ENCODE measurements around the gene HOOK2. TPM values are rescaled to one million over a fixed set of nuclear protein-coding genes. Genes with fewer than 3 reads are reported as not detected.
A peak's percentile ranks its signal among the peaks of the same experiment; 100 is the strongest.

HOOK2 gene
- total RNA-seq, 1 donor from 2014 or later: 30.3 TPM

GRCh38 chr19:12737835-12738351 lies 37.5 kb downstream of the HOOK2 start:
- Mint-ChIP-seq H3K36me3 (ENCODE audit: low read depth, unreplicated experiment) (peaks cover 20% of the 10 kb centered on the region), H3K4me3 (ENCODE audit: unreplicated experiment) (peak overlapping the region; percentile 100), H3K9me3 (ENCODE audit: unreplicated experiment) (no peaks in the 10 kb centered on the region), H3K27ac (ENCODE audit: unreplicated experiment) (peak overlapping the region; percentile 100), H3K27me3 (ENCODE audit: unreplicated experiment) (peaks cover 14% of the 10 kb centered on the region), H3K4me1 (ENCODE audit: unreplicated experiment) (peaks cover 22% of the 10 kb centered on the region)
- no peak for TF ChIP-seq CTCF (IDR thresholded peaks at IDR 0.05; ENCODE audit: unreplicated experiment)
- no peak for DNase-seq (ENCODE audit: low spot score)

GRCh38 chr19:12736995-12737834 lies 38.1 kb downstream of the HOOK2 start, which contains the start of gene GET3:
TSS of gene GET3 (plus strand) at chr19:12737497. CDS start at chr19:12737506, 9 bp downstream.
- H3K9me3 Mint-ChIP-seq (ENCODE audit: unreplicated experiment): no peaks in the 10 kb centered on the region
- H3K4me3 Mint-ChIP-seq (ENCODE audit: unreplicated experiment): peak within 1 kb of the TSS; percentile 100
- peak; percentile 83 for DNase-seq (ENCODE audit: low spot score)
- H3K27ac Mint-ChIP-seq (ENCODE audit: unreplicated experiment): peak within 1 kb of the TSS; percentile 100
- TF ChIP-seq CTCF (IDR thresholded peaks at IDR 0.05; ENCODE audit: unreplicated experiment): no peak
- peaks cover 17% of the 10 kb centered on the region for H3K36me3 Mint-ChIP-seq (ENCODE audit: low read depth, unreplicated experiment)
- peaks cover 27% of the 10 kb centered on the region for H3K4me1 Mint-ChIP-seq (ENCODE audit: unreplicated experiment)
- peaks cover 14% of the 10 kb centered on the region for H3K27me3 Mint-ChIP-seq (ENCODE audit: unreplicated experiment)

- Mint-ChIP-seq H3K4me3 (ENCODE audit: unreplicated experiment) (peak overlapping the region; percentile 98), H3K36me3 (ENCODE audit: low read depth, unreplicated experiment) (peaks cover 20% of the 10 kb centered on the region), H3K4me1 (ENCODE audit: unreplicated experiment) (peaks cover 29% of the 10 kb centered on the region), H3K27ac (ENCODE audit: unreplicated experiment) (peak overlapping the region; percentile 97), H3K9me3 (ENCODE audit: unreplicated experiment) (no peaks in the 10 kb centered on the region), H3K27me3 (ENCODE audit: unreplicated experiment) (peaks cover 18% of the 10 kb centered on the region)
- DNase-seq (ENCODE audit: low spot score): no peak
- peak; percentile 12 for TF ChIP-seq CTCF (IDR thresholded peaks at IDR 0.05; ENCODE audit: unreplicated experiment)
These were observed 41.8 kb downstream of the HOOK2 start for GRCh38 chr19:12733369-12734214.

- no peak for TF ChIP-seq CTCF (IDR thresholded peaks at IDR 0.05; ENCODE audit: unreplicated experiment)
- DNase-seq (ENCODE audit: low spot score): no peak
- H3K27me3 Mint-ChIP-seq (ENCODE audit: unreplicated experiment): peaks cover 12% of the 10 kb centered on the region
- H3K36me3 Mint-ChIP-seq (ENCODE audit: low read depth, unreplicated experiment): peaks cover 19% of the 10 kb centered on the region
- H3K9me3 Mint-ChIP-seq (ENCODE audit: unreplicated experiment): no peaks in the 10 kb centered on the region
- H3K4me1 Mint-ChIP-seq (ENCODE audit: unreplicated experiment): peaks cover 17% of the 10 kb centered on the region
- no peak overlapping the region for H3K27ac Mint-ChIP-seq (ENCODE audit: unreplicated experiment)
- no peak overlapping the region for H3K4me3 Mint-ChIP-seq (ENCODE audit: unreplicated experiment)
These were observed 44.0 kb downstream of the HOOK2 start for GRCh38 chr19:12731337-12731736.

All from endothelial cell (in vitro differentiated cells).